GM21360 (cell line): ENCODE data around the gene STOML1.
A peak's percentile ranks its signal among the peaks of the same experiment; 100 is the strongest.
"Not testable (repeated sequence)": the region's sequence is repeated elsewhere in the genome, so short reads cannot be mapped to it uniquely, and the experiment has no call there.

Experiments
- ATAC-seq: cut with Tn5 transposase; IDR thresholded peaks from one replicate; pipeline ENCODE4 v1.9.1; 2021; ENCODE audit warnings: mild to moderate bottlenecking, moderate library complexity; ENCODE audit not compliant: unreplicated experiment

The STOML1 gene

DNA sequence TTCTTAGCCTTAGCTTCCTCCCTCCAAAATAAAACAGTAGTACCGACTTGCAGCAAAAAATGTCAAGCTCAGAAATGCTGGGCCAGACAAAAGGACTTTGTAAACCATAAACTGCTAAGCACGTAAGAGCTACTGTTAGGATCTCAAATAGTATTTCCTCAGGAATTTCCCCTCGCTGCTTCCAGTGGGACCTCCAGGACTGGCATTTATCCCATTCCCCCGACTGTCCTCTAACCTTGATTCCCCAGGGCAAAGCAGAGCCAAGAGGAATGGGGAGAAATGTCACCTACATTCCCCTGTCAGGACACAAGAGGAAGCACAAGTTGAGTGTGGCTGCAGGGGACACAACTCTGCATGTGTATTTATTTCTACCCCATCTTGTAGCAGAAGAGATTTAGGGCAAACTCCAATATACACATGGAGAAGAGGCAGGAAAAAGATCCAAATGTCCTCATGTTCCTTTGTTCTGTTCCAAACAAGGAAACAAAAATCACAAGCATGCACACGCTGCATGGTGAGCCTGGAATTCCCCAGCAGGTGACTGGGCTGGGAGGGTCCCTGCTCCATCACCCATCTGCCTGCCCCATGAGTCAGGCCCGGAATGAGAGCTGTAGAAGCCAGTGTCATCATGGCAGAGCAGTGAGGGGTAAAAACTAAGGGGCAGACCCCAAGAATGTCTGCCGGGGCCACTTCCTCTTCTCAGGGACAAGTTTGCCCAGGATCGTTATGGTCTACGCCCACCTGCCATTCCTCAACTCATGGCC, 4.2 kb downstream of the STOML1 start:
- ATAC-seq, result no peak

DNA sequence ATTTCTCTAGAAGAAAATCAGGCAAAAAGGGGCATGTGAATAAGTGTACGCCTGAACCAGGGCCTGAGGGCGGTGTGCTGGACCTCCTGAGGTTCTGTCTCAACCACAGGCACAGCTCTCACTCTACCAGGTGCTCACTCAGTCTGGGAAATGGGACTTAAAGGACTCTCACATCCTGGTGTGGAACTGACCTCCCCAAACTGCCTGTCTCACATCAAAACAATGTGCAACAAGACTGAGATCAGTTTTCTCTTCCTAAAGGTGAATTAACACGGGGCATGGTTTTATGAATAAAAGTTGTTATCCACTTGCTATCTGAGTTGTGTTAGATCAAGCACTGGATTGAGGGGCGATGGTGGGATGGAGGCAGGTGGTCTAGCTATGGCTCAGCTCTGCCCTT, 4.8 kb downstream of the STOML1 start:
- no peak for ATAC-seq

DNA sequence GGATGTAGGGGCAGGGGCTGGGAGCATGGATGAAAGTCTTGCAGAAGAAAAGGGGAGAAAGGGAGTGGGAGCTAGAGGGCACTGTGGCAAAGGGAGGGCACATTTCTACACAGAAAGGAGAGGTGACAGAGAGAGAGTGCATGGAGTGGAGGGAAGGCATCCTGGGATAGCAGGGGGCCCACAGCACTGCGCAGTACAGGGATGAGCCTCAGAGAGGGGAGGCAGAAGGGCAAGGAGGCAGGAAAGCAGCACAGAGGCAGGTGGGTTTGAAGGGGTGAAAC, 5.4 kb downstream of the STOML1 start:
- ATAC-seq, result no peak

DNA sequence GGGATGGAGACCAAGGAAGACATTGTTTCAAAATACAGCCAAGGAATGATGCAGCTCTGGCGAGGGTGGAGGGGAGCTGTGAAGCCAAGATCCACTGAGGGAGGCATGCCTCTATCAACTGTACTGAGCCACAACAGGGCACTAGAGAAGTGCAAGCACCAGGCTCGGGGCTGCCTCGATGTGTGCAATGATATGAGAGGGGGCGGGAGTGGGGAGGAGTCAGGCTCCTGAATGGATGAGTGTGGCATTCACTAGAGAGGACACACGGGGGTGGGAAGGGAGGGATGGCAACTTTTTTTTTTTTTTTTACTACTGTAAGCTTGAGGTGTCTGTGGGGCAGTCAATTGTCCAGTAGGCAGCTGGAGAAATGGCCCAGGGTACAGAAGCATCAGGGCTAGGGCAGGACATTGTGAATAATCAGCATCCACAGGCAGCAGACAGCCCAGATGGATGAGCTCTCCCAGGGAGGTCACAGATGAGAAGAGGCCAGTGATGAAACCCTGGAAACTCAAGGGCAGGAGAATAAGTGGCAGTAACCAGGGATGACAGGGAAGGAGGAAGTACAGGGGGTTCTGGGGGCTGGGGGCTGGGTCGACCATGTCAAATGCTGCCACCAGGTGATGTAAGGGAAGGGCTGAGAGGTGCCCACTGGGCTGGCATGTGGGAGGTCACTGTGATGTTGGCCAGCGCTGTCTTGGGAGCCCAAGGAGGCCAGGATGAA, 5.9 kb downstream of the STOML1 start:
- ATAC-seq, result no peak

DNA sequence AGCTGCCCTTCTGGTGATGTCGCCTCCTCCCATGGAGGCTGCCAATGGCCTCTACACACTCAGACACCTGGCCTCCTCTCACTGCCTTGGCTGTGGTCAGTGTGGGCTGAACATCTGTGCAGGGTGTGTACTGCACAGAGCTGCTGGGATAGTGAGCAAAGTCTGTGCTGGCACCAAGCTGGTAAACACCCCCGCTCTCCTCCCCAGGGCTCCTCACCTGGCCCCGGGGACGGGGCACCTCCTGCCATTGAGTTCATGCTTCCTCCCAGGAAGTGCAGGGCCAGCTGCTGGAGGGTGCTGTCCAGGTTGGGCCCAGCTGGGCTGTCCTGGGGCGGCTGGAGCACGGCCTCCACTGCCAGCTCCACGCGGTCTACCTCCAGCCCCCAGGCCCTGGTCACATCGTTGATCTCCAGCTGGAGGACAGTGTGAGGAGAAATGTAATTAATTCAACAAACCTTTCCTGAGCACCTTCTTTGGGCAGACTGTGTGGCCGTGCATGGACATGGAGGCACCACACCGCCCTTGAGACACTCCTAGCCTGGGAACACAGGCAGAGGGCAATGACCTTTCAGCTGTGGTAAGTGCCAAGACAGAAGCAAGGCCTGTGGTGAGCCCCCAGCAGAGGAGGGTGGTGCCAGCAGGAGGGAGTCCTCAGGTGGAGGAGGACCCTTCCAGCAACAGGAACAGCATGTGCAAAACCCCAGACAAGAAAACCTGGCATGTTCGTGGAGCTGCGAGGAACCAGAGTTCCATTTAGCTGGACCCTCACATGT, 6.8 kb downstream of the STOML1 start:
- no peak for ATAC-seq

DNA sequence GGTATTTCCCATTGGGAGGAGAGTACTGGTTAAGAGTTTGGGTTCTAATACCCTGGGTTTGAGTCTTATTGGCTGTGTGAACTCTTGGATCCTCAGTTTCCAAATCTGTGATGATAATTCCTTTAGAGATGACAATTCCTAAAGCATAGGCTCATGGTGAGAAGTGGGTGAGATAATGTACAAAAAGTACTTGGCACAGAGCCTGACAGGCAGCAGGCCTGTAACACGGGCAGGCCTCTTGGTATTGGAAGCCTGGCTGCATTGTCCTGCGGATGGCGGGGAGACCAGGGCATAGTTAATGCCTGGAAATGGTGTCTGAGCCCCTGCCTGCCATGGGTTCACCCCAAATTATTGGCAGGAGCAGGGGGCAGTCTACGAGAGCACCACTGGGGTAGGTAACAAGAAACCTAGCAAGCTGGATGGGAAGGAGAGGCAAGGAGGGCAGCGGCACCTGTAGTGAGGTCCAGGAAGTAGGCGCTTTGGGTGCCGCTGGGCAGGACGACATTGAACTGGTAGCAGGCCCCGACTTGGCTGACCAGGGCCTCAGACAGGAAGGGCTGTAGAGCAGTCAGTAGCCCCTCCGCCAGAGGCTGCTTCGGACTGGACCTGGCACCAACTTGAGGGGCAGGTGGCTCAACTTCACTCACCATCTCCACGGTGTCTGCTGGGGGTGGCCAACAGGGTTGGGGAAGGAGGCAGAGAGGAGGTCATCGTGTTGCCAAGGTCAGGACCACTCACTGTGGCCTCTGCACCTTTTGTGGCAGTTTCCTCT, 7.7 kb downstream of the STOML1 start:
- no peak for ATAC-seq

DNA sequence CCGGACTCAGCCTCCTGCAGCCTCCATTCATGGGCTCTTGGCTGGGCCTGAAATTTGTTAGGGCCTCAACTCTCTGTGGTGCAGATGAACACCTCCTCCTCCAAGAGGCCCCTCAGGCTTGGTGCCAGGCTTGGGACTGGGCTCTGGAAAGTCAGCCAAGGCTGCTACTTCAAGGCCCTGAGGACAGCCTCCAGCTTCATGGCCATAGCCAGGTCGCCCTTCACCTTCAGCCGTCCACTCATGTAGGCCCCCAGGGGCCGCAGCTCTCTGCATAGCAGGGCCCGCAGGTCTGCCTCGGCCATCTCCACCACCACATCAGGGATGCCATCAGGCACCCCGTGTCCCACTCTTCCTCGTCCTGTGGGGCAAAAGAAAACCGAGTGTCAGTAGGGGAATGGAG, 8.3 kb downstream of the STOML1 start:
- no peak for ATAC-seq

DNA sequence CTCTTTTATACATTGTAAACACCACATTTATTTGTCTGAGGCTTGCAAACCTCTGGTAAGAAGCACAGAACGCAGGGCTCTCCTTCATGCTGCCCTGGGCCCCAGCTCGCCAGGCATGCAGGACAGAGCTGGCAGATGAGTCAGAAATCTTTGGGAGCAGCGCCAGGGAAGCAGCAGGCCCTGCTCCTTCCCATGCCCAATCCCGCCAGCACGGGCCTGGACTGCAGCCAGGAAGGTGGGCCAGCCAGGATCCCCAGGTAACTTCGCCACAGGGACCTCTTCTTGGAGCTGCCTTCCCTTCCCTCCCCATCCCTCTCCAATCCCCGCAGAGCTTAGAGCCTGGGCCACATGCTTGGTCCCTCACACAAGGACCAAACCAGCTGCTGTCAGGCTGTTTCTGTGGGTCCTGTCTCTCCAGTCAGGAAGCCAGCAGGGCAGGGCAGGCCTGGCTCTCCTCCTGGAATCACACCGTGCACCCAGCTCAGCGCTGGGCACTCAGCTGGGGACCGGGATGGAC, 8.8 kb downstream of the STOML1 start:
- no peak for ATAC-seq

DNA sequence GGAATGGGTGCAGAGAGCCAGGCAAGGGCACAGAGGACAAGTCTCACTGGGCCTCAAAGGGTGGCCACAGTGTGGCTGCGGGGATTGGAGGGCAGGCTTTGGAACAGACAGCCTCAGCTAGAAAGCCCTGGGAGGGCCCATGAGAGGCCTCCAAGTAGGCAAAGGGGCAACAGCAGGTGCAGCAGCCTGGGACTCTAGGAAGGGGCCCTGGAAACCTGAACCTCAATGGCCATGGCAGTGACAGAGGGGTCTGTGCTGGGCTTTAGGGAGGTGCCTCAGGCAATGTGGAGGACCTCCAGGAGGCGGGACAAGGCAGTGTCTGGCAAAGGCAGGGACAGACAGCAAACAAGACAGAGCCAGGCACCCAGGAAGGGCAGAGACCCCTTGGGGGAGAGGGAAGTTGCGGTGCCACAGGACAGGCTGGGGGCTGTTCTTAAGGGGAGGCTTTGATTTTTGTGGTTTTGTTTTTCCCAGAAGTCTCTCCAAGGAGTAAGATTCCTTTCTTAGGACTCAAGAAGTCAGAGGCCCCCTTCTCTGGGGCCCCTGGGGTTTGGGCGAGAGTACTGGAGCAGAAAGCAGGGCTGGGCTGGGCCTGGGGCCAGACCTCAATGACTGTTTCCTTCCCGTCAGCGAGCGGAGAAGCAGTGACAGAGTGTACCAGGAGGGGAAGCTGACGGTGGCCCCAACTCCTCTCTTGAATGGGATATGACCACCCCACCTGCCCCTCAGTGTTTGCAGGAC, 9.7 kb downstream of the STOML1 start:
- ATAC-seq, result no peak

DNA sequence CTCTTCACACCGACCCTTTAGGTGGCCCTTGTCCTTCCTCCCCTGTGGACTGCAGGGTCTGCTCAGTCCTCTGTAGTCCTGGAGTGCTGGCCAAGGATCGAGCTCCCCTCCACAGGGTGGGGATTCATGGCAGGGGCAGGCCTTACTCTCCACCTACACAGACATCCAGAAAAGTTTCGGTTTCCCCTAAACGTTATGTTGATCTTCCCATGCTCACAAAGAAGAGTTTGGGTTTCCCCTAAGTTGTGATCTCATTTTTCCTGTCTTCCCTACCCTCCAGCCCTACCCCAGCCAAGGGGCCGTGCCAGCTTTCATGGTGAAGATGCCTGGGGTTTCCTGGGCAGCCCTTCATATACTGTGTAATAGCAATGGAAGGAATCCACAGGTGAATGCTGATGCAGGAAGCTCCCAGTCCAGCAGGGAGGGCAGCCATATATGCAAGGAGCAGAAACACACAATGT, 10.3 kb downstream of the STOML1 start:
- ATAC-seq, result no peak

DNA sequence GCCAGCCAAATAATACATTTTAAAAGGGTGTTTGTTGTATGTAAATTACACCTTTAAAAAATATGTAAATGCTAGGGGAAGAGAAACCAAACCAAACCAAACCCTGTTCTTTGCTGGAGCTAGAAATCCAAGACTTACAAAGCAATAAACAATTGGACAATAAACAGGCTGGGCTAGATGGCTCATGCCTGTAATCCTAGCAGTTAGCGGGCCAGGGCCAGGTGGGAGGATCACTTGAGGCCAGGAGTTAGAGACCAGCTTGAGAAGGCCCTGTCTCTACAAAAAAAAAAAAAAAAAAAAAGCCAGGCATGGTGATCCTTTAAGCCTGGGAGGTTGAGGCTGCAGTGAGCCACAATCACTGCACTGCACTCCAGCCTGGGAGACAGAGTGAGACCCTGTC, 12.5 kb downstream of the STOML1 start:
- no peak for ATAC-seq

DNA sequence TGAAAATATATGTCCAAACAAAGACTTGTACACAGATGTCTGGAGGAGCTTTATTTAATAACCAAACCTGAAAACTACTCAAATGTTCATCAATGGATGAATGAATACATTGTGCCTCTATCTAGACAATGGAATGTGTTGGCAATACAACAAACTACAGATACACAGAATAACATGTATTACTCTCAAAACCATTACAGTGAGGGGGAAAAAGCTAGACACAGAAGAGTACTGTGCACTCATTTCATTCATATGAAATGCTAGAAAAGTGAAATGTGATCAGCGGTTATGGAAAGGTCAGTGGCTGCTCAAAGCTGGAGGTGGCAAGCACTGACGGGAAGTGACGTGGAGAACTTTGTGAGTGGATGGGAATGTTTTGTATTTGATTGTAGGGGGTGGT, 13.2 kb downstream of the STOML1 start:
- ATAC-seq, result no peak

DNA sequence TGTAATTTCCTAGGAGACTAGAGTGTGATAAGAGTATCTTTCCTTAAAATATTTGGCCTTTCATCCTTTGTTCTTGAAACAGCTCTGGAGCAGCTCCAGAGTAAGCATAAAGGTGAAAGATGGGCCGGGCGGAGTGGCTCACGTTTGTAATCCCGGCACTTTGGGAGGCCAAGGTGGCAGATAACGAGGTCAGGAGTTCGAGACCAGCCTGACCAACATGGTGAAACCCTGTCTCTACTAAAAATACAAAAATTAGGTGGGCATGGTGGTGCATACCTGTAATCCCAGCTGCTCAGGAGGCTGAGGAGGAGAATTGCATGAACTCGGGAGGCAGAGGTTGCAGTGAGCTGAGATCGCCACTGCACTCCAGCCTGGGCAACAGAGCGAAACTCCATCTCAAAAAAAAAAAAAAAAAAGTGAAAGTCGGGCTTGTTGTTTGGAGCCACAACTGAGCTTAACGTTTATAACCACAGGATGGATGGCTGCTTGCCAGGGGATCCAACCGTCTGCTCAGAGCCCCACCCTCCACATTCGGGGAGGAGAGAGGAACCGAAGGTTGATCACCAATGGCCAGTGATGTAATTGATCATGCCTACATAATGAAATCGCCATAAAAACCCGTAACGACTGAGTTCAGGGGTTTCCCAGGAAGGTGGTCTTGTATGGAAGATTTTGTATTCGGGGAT, 16.5 kb downstream of the STOML1 start:
- ATAC-seq, result not testable (repeated sequence)

DNA sequence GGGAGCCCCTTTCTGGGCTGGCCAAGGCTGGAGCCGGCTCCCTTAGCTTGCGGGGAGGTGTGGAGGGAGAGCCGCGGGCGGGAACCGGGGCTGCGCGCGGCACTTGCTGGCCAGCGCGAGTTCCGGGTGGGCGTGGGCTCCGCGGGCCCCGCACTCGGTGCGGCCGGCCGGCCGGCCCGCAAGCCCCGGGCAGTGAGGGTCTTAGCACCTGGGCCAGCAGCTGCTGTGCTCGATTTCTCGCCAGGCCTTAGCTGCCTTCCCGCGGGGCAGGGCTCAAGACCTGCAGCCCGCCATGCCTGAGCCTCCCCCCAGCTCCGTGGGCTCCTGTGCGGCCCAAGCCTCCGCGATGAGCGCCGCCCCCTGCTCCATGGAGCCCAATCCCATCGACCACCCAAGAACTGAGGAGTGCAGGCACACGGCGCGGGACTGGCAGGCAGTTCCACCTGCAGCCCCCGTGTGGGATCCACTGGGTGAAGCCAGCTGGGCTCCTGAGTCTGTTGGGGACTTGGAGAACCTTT, 18.4 kb downstream of the STOML1 start:
- not testable (repeated sequence) for ATAC-seq

DNA sequence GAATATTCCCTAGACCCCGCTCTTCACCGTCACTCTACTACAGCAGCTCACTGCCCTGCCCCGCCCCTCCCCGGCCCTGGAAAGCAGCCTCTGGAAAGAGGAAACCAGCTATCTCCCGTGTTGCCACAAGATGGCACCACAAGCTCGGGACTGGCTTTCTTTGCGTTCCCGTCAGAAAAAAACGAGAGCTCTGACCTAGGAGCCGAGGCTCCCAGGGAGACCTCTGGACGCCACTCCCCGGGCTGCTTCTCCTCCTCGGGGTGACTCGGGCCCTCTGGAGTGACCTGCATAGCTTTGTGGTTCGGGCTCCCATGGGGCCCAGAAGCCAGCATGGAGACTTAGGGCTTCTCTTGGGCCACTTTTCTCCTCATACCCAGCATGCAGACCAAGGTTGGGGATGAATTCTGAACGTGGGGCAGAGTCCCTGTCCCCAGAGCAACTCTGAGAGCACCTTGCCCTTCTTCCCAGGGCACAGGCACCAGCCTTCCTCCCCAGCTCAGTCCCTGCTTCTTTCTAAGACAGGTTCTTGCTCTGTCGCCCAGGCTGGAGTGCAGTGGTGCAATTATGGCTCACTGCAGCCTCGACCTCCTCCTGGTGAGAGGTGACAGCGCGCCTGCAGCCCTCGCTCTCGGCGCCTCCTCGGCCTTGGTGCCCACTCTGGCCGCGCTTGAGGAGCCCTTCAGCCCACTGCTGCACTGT, 19.0 kb downstream of the STOML1 start:
- ATAC-seq, result no peak

DNA sequence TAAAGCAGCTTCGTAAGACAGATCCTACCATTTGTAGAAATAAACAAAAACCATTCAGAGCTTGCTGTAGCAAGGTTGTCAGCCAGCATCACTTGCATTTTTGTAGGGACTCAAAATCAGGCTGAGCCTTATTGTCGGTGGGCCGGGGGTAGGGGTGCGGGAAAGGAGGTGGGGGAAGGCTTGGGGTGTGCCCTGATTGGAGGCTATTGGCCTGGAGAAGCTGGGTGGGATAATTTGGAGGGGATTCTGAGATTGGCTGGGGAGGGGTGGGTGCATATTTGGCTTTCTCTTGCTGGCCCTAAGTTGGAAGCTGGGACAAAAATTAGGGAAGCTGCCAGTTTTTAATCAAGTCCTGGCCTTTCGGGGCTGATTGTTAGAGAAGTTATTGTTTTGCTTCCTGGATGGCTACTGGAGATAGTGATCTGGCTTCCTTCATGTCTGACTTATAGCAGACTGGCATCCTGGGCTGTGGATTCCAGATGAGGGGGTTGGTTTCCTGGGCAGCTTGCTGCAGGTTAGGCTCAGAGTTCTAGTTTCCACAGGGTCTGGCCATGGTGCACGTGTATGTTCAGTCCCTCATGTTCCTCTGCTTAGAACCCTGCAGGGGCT, 22.8 kb downstream of the STOML1 start:
- ATAC-seq, result no peak

DNA sequence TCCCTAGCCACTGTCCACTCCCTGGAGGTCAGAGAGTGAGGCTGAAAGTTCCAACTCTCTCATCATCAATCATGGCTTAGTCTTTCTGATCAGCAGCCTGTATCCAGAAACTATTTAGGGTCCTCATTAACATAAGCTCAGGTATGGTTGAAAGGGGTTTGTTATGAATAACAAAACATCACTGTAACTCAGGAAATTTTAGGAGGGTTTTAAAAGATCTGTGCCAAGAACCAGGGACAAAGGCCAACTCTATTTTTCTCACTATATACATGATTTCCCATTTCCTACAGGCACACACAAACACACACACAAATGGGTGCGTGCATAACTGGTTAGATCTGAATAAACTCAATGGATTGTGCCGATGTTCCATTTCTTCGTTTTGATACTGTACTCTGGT, 23.6 kb downstream of the STOML1 start:
- ATAC-seq, result no peak

DNA sequence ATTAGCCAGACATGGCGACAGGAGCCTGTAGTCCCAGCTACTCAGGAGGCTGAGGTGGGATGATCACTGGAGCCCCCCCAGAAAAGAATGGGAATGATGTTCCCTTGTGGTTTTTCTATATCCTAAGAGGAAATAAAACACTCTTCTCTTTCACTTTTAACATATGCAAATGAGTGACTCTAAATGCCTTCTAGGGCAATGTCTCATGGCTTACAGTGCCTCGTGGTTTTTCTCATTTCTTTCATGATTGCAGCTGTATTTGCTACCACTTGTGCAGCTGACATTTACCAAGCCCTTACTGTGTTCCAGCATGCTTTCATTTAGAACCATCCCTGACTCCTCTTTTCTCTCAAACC, 26.4 kb downstream of the STOML1 start:
- peak; percentile 53 for ATAC-seq
